ENCODE measurements around the gene OTUD1.
"Not testable (repeated sequence)": the region's sequence is repeated elsewhere in the genome, so short reads cannot be mapped to it uniquely, and the experiment has no call there.

GRCh38 chr10:23390408-23390807 lies 48.5 kb upstream of the OTUD1 start:
- TF ChIP-seq CTCF (conservative IDR thresholded peaks at IDR 0.05; ENCODE audit: low read length); EZH2phosphoT487 (IDR thresholded peaks at IDR 0.05; ENCODE audit: borderline replicate concordance, low read depth, low read length): not testable (repeated sequence)
